ENCODE results near the gene CCDC68.

CCDC68 gene

GRCh38 chr18:54904581-54904980 lies 54.7 kb downstream of the CCDC68 start:
- Histone ChIP-seq H3K9me3 (ENCODE audit: insufficient read depth, low read depth, low read length) (no peaks in the 10 kb centered on the region), H3F3A (ENCODE audit: low read depth) (no peaks in the 10 kb centered on the region), H3K36me3 (ENCODE audit: insufficient read depth, low read length) (no peaks in the 10 kb centered on the region), H3K79me2 (ENCODE audit: insufficient read depth, low read length) (no peaks in the 10 kb centered on the region), H3K27me3 (ENCODE audit: insufficient read depth, low read length, poor library complexity, severe bottlenecking) (no peaks in the 10 kb centered on the region), H3K4me3 (ENCODE audit: low read length, poor library complexity, severe bottlenecking) (no peak overlapping the region), H3K4me1 (ENCODE audit: insufficient read depth, low read length, poor library complexity, severe bottlenecking) (no peaks in the 10 kb centered on the region), H3K9me2 (replicated peaks; ENCODE audit: low read depth, low read length) (no peaks in the 10 kb centered on the region), H2AFZ (ENCODE audit: low read length) (no peak overlapping the region), H3K9ac (ENCODE audit: low read depth, low read length, poor library complexity, severe bottlenecking) (no peak overlapping the region), H3K4me2 (ENCODE audit: low read depth, low read length, poor library complexity, severe bottlenecking) (no peak overlapping the region), H4K20me1 (ENCODE audit: insufficient read depth, low read length, poor library complexity, severe bottlenecking) (no peaks in the 10 kb centered on the region)
- no peak for TF ChIP-seq CTCF (conservative IDR thresholded peaks at IDR 0.05; ENCODE audit: low read length)
- TF ChIP-seq EZH2phosphoT487 (IDR thresholded peaks at IDR 0.05; ENCODE audit: borderline replicate concordance): no peak

GRCh38 chr18:54900290-54900689 lies 59.0 kb downstream of the CCDC68 start:
- H3K9me2 ChIP-seq (replicated peaks; ENCODE audit: low read depth, low read length): no peaks in the 10 kb centered on the region
- no peak overlapping the region for H3K4me2 ChIP-seq (ENCODE audit: low read depth, low read length, poor library complexity, severe bottlenecking)
- H3K4me3 ChIP-seq (ENCODE audit: low read length, poor library complexity, severe bottlenecking): no peak overlapping the region
- no peak overlapping the region for H2AFZ ChIP-seq (ENCODE audit: low read length)
- H3K9ac ChIP-seq (ENCODE audit: low read depth, low read length, poor library complexity, severe bottlenecking): no peak overlapping the region
- H3K9me3 ChIP-seq (ENCODE audit: insufficient read depth, low read depth, low read length): no peaks in the 10 kb centered on the region
- TF ChIP-seq CTCF (conservative IDR thresholded peaks at IDR 0.05; ENCODE audit: low read length) (no peak), EZH2phosphoT487 (IDR thresholded peaks at IDR 0.05; ENCODE audit: borderline replicate concordance) (no peak)
- no peaks in the 10 kb centered on the region for H3K36me3 ChIP-seq (ENCODE audit: insufficient read depth, low read length)
- H3F3A ChIP-seq (ENCODE audit: low read depth): no peaks in the 10 kb centered on the region
- H4K20me1 ChIP-seq (ENCODE audit: insufficient read depth, low read length, poor library complexity, severe bottlenecking): no peaks in the 10 kb centered on the region
- no peaks in the 10 kb centered on the region for H3K27me3 ChIP-seq (ENCODE audit: insufficient read depth, low read length, poor library complexity, severe bottlenecking)
- no peaks in the 10 kb centered on the region for H3K4me1 ChIP-seq (ENCODE audit: insufficient read depth, low read length, poor library complexity, severe bottlenecking)
- no peaks in the 10 kb centered on the region for H3K79me2 ChIP-seq (ENCODE audit: insufficient read depth, low read length)

DNA sequence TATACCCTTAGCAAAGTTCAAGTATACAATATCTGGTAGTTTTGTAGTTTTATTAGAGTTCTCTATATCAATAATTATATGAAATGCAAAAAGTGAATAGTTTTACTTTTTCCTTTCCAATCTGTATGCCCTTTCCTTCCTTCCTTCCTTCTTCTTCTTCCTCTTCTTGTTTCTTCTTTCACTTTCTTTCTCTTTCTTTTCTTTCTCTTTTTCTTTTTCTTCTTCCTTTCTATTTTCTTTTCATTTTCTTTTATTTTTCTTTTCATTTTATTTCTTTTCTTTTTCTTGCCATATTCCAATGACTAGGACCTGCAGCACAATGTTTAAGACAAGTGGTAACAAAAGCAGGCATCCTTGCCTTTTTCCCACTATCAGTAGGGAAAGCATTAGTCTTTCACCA lies 59.8 kb downstream of the CCDC68 start:
- Histone ChIP-seq H3K9me3 (ENCODE audit: insufficient read depth, low read depth, low read length) (no peaks in the 10 kb centered on the region), H3K27me3 (ENCODE audit: insufficient read depth, low read length, poor library complexity, severe bottlenecking) (no peaks in the 10 kb centered on the region), H4K20me1 (ENCODE audit: insufficient read depth, low read length, poor library complexity, severe bottlenecking) (no peaks in the 10 kb centered on the region), H3K79me2 (ENCODE audit: insufficient read depth, low read length) (no peaks in the 10 kb centered on the region), H2AFZ (ENCODE audit: low read length) (no peak overlapping the region), H3K9me2 (replicated peaks; ENCODE audit: low read depth, low read length) (no peaks in the 10 kb centered on the region), H3F3A (ENCODE audit: low read depth) (no peaks in the 10 kb centered on the region), H3K4me2 (ENCODE audit: low read depth, low read length, poor library complexity, severe bottlenecking) (no peak overlapping the region), H3K4me1 (ENCODE audit: insufficient read depth, low read length, poor library complexity, severe bottlenecking) (no peaks in the 10 kb centered on the region), H3K36me3 (ENCODE audit: insufficient read depth, low read length) (no peaks in the 10 kb centered on the region), H3K9ac (ENCODE audit: low read depth, low read length, poor library complexity, severe bottlenecking) (no peak overlapping the region), H3K4me3 (ENCODE audit: low read length, poor library complexity, severe bottlenecking) (no peak overlapping the region)
- TF ChIP-seq CTCF (conservative IDR thresholded peaks at IDR 0.05; ENCODE audit: low read length) (no peak), EZH2phosphoT487 (IDR thresholded peaks at IDR 0.05; ENCODE audit: borderline replicate concordance) (no peak)

All from Loucy (cell line).